GM19438 (cell line): ENCODE data around the gene OR13C2.

Source experiments
- ATAC-seq: cut with Tn5 transposase; IDR thresholded peaks from one replicate; pipeline ENCODE4 v1.9.1; 2021; ENCODE audit warnings: low read depth; ENCODE audit not compliant: unreplicated experiment

OR13C2 gene

DNA sequence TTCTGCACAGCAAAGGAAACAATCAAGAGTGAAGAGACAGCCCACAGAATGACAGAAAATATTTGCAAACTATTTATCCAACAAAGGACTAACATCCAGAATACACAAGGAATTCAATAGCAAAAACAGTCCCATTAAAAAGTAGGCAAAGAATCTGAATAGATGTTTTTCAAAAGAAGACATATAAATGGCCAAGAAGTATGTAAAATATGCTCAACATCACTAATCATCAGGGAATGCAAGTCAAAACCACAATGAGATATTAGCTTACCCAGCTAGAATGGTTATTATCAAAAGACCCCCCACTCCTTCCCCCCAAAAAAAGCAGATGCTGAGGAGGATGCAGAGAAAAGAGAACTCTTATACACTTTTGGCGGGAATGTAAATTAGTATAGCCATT is 49.9 kb downstream of the OR13C2 start:
- no peak for ATAC-seq
